Fibroblast of gingiva (primary cell): ENCODE measurements around the gene NKX1-2.
A peak's percentile ranks its signal among the peaks of the same experiment; 100 is the strongest.
"Not testable (repeated sequence)": the region's sequence is repeated elsewhere in the genome, so short reads cannot be mapped to it uniquely, and the experiment has no call there.

Experiments used
- DNase-seq: peaks from one replicate; pipeline ENCODE4 v3.0.0-alpha.2; 2011; ENCODE audit warnings: low read depth

NKX1-2 gene

DNA sequence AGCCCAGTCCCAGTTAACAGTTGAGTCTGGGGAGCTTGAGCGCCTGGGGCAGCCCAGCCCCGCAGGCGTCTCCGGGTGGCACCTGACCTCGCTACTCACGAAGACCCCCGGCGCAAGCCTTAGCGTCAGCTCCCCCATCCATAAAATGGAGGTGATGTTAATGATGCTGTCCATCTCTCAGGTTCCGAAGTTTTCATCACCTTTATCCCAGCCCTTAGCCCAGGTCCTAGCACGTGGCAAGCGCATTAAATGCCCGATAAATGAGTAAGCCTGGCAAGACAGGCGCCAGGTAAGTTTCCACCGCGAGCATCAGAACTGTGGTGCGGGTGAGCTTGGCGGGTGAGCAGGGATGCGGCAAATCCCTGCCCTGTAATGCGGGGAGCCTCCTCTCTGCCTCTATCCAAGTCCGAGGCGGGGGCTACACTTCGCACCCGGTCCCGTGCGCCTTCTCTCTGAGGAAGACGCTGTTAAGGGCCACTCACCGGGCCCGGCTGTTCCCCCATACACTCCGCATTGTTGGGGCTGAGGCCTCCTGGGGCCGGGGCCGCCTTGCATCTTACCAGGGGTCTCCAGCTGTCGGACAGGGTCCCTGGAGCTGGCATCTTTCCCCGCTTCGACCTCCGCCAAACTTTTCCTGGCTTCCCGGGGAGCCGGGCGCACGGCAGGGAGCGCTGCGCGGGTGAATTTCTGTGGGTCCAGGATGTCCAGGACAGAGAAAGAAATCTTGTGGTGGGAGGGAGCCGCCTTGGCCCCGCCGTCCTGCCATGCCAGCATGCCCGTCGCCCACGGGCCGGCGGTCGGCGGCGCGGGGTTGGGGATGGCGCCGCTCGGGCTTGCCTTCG lies 444 bp downstream of the NKX1-2 start:
- no peak for DNase-seq

DNA sequence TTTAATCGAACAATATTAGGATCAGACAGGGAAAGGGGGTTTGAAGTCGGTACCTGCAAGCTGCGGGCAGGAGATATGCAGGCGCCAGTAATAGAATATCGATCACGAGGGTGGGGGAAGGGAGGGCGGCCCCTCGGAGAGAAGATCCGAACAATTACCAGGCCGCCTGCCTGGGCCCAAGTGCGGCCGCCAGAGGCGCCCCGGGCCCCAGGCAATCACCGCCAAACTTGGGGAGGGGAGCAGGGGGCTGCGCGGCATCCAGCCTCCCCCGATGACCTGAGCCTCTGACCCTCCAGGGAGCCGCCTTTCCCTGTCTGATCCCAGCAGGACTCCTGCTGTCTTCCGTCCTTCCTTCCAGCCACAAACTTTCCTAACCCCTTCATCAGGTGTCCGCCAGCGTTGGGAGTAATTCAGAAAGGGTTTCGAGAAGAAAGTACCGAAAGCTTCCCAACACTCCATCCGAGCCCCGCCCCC lies 1.1 kb downstream of the NKX1-2 start:
- no peak for DNase-seq

- DNase-seq: no peak
Measured at GRCh38 chr10:124447751-124448466, 1.9 kb downstream of the NKX1-2 start.

- no peak for DNase-seq
Measured at GRCh38 chr10:124446830-124447750, 2.7 kb downstream of the NKX1-2 start.

DNA sequence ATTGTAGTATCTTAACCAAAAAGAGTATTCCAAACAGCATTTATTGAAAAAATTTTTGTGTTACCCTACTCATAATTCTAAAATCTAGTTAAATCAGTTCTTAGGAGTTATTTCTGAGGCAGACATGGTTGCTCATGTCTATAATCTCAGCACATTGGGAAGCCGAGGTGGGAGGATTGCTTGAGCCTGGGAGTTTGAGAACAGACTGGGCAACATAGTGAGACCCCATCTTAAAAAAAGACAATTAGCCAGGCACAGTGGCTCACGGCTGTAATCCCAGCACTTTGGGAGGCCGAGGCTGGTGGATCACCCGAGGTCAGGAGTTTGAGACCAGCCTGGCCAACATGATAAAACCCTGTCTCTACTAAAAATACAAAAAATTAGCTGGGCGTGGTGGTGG lies 8.1 kb downstream of the NKX1-2 start:
- DNase-seq: not testable (repeated sequence)

DNA sequence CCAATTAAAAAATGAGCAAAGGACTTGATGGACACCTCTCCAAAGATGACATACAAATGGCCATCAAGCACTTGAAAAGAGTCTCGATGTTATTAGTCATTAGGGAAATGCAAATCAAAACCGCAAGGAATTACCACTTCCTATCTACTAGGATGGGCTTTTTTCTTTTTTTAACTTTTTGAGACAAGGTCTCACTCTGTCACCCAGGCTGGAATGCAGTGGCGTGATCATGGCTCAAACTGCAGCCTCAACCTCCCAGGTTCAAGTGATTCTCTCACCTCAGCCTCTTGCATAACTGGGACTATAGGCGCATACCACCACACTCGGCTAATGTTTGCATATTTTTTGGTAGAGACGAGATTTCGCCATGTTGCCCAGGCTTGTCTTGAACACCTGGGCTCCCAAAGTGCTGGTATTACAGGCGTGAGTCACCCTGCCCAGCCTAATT lies 13.6 kb downstream of the NKX1-2 start:
- DNase-seq: no peak

DNA sequence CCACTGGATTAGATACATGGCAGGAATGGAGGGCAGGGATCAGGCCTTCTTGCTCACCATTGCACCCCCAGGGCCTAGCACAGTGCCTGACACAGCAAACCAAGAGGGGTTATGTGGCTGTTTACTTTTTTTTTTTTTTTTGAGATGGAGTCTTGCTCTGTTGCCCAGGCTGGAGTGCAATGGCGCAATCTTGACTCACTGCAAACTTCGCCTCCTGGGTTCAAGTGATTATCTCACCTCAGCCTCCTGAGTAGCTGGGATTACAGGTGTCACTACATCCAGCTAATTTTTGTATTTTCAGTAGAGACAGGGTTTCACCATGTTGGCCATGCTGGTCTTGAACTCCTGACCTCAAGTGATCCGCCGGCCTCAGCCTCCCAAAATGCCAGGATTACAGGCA lies 14.2 kb downstream of the NKX1-2 start:
- not testable (repeated sequence) for DNase-seq

- no peak for DNase-seq
Measured at GRCh38 chr10:124433461-124433860, 16.4 kb downstream of the NKX1-2 start.

GRCh38 chr10:124430077-124430476 lies 19.8 kb downstream of the NKX1-2 start:
- DNase-seq: no peak

GRCh38 chr10:124429576-124429975 lies 20.3 kb downstream of the NKX1-2 start:
- DNase-seq: no peak

GRCh38 chr10:124428207-124428777 lies 21.5 kb downstream of the NKX1-2 start:
- no peak for DNase-seq

DNA sequence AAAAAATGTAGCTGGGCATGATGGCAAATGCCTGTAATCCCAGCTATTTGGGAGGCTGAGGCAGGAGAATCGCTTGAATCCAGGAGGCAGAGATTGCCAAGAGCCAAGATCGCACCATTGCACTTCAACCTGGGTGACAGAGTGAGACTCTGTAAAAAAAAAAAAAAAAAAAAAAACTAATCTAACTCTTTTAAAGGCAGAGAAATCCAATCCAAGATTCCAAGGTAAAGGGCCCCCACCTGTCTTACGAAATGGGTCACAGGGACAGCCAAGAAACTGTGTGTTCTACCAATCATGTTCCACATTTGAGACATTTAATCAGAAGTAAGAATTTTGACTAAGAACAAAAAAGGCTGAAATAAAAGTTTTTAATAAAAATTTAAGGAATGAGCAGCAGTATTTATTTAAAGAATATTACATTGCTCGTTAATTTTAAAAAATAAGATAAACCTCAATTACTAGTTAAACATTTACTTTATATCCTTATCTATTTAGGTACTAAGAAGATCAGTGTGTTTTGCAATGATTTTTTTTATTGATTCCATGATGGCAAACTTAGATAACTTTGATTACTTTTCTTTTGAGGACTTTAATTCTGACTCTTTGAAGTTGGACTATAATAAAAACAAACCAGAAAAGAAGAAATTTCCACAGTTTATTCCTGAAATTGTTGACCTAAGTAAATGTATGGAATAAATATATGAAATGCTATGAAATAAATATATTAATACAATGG lies 24.4 kb downstream of the NKX1-2 start:
- no peak for DNase-seq

DNA sequence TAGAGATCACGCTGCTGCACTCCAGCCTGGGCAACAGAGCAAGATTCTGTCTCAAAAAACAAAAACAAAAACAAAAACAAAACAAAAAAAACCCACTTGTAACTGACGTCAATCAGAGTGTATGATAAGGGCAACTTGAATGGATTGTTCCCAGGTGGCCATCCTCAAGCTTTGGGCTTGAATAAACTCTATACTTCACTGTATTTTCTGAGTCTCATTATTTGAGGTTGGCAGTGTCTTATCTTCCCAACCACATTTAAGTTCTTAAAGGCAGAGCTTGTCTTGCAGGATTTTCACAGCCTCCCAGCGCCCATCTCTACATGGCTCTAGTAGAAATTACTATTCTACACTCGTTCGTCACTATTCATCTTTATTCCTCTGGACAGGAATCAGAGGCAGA lies 26.0 kb downstream of the NKX1-2 start:
- no peak for DNase-seq

DNA sequence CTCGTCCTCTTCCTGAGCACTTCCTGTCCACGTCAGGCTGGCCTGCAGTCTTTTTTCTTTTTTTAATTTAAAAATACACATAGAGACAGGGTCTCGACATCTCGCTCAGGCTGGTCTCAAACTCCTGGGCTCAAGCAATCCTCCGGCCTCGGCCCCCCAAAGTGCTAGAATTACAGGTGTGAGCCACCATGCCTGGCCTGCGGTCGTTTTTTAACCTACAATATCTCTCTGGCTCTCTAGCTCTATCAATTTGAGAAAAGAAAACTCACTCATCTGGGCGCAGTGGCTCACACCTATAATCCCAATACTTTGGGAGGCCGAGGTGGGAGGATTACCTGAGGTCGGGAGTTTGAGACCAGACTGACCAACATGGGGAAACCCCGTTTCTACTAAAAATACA lies 27.1 kb downstream of the NKX1-2 start:
- no peak for DNase-seq

DNA sequence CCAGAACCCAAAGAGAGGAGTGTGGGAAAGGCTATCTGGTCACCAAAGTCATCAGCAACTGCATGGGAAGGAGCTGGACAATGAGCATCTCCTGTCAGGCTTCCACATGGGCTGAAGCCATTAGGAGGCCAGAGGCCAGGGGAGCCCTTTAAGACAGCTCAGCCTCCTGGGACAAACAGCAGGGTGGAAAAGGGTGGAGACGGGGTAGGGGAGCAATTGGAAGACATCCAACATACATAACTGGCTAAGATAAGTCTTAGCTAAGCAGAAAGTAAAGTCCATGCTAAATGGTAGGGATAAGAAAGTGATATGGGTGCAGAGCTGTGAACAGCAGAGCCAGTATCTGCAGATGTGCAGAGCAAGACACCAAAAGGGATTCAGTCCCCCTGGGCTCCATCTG lies 29.6 kb downstream of the NKX1-2 start:
- no peak for DNase-seq

- no peak for DNase-seq
Measured at GRCh38 chr10:124419635-124420034, 30.2 kb downstream of the NKX1-2 start.

GRCh38 chr10:124418726-124419501 lies 30.9 kb downstream of the NKX1-2 start, which contains the start of gene OAT:
Gene OAT, minus strand, starts transcription at chr10:124418923. Its CDS starts 6,752 bp downstream, at chr10:124412171.
- peak; percentile 92 for DNase-seq

GRCh38 chr10:124417895-124418725 lies 31.7 kb downstream of the NKX1-2 start:
- peak; percentile 60 for DNase-seq

DNA sequence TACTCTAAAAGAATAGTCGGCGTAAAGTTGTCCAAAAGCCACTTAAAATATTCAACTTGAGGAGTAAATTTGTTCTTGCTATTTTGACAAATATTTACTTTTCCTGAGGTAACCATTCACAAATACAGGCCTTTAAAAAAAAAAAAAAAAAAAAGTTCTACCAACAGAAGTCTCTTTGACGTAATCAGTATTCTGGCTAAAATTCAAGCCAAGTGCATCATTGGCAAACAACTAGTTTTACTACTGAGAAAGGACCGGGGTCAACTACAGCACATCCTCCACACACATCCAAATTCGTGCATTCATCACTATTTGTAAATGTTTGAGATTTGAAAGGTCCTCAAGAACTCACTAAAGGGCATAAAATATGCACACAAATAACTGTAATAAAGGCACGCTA lies 33.1 kb downstream of the NKX1-2 start:
- DNase-seq: peak; percentile 63
